Mesendoderm (in vitro differentiated cells): ENCODE results near the gene TSACC.

ENCODE experiments used
- DNase-seq: peaks from one replicate; pipeline ENCODE4 v3.0.0; 2013
- H2AK5ac ChIP-seq: 2 replicates; pipeline ENCODE4 v1.6.1; 2013; ENCODE audit warnings: low read length, inconsistent platforms
- H2BK120ac ChIP-seq: 2 replicates; pipeline ENCODE4 v1.6.1; 2013; ENCODE audit warnings: low read depth, mild to moderate bottlenecking, low read length, moderate library complexity, mixed read lengths
- H2BK15ac ChIP-seq: replicated peaks from 2 replicates; pipeline ENCODE4 v1.6.1; 2013; ENCODE audit warnings: low read depth, mild to moderate bottlenecking, moderate library complexity
- H2BK5ac ChIP-seq: 2 replicates; pipeline ENCODE4 v1.6.1; 2013; ENCODE audit warnings: low read length, inconsistent platforms
- H3K18ac ChIP-seq: 2 replicates; pipeline ENCODE4 v1.6.1; 2013; ENCODE audit warnings: mild to moderate bottlenecking, low read length, mixed read lengths
- H3K23ac ChIP-seq: one replicate; pipeline ENCODE4 v1.6.1; 2013; ENCODE audit warnings: low read length
- H3K27ac ChIP-seq: 2 replicates; pipeline ENCODE4 v1.5.1; 2013; ENCODE audit warnings: low read depth, mild to moderate bottlenecking, inconsistent platforms, low read length, moderate library complexity
- H3K27me3 ChIP-seq: 2 replicates; pipeline ENCODE4 v1.6.1; 2013; ENCODE audit warnings: low read length, control low read depth, mild to moderate bottlenecking, inconsistent platforms; ENCODE audit not compliant: insufficient read depth, poor library complexity
- H3K36me3 ChIP-seq: 2 replicates; pipeline ENCODE4 v1.6.1; 2013; ENCODE audit warnings: low read length, inconsistent platforms; ENCODE audit not compliant: control insufficient read depth, insufficient read depth
- H3K4ac ChIP-seq: one replicate; pipeline ENCODE4 v1.6.1; 2013; ENCODE audit warnings: low read depth, mild to moderate bottlenecking, low read length, moderate library complexity
- H3K4me1 ChIP-seq: 2 replicates; pipeline ENCODE4 v1.6.1; 2013; ENCODE audit warnings: low read depth, low read length, inconsistent platforms; ENCODE audit not compliant: control insufficient read depth
- H3K4me2 ChIP-seq: 2 replicates; pipeline ENCODE4 v1.6.1; 2013; ENCODE audit warnings: low read length
- H3K4me3 ChIP-seq: 2 replicates; pipeline ENCODE4 v1.5.1; 2013; ENCODE audit warnings: mild to moderate bottlenecking, low read length
- H3K56ac ChIP-seq: one replicate; pipeline ENCODE4 v1.6.1; 2013; ENCODE audit warnings: low read length
- H3K79me1 ChIP-seq: 2 replicates; pipeline ENCODE4 v1.6.1; 2013; ENCODE audit warnings: low read length, inconsistent platforms
- H3K79me2 ChIP-seq: 2 replicates; pipeline ENCODE4 v1.6.1; 2013; ENCODE audit warnings: mild to moderate bottlenecking, low read length; ENCODE audit not compliant: control insufficient read depth, insufficient read depth
- H3K9ac ChIP-seq: 2 replicates; pipeline ENCODE4 v1.6.1; 2013; ENCODE audit warnings: low read length, inconsistent platforms
- H4K5ac ChIP-seq: one replicate; pipeline ENCODE4 v1.6.1; 2013; ENCODE audit warnings: low read length
- H4K8ac ChIP-seq: one replicate; pipeline ENCODE4 v1.6.1; 2013; ENCODE audit warnings: low read depth, mild to moderate bottlenecking, control low read depth, low read length, moderate library complexity
- WGBS: extraction: QIAGEN DNeasy Blood & Tissue Kit; methylation state at CpG from one replicate; pipeline ENCODE4 v1.1.7; 2013; ENCODE audit warnings: low lambda C conversion rate, missing lambda C conversion rate; ENCODE audit not compliant: insufficient coverage; ENCODE audit errors: extremely low coverage; 5-methylcytosine and 5-hydroxymethylcytosine counted together

The TSACC gene

DNA sequence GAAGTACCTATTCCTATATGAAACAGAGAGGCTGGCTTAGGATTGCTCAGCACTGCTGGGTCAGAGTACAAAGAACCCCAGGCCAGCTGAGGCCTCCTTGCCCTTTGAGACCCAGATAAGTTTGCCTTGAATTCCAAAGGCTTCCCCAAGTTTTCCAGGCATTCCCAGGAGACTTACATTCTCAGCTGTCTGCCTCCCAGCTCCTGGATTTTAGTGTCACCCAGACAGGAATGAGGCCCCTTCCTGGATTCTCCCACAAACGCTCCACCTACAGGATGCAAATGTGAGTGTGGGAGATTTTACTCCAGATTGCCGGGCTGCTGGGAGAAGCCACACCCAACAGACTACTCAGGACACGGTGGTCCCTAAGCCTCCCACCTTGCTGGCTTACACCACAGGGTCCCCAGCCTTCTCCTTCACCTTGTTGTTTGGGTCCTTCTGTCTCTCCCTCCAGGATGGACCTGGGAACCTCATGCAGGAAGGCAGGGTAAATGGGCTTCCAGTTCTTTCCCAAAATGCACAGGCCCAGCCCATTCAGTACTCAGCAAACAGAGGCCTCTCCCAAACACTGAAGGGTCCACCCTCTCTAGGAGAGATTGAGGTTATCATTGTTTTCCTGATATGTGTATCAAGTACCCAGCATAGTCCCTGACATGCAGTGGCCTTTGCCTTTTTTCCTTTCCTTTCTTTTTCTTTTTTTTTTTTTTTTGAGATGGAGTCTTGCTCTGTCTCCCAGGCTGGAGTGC lies 41.3 kb downstream of the TSACC start:
- H3K9ac ChIP-seq, result no peak overlapping the region
- H3K23ac ChIP-seq, result no peak overlapping the region
- no peak overlapping the region for H3K4me3 ChIP-seq
- whole genome bisulfite sequencing, result no CpG with 5 or more reads among the region's 3 CpGs
- no peak overlapping the region for H3K18ac ChIP-seq
- H3K27me3 ChIP-seq, result no peaks in the 10 kb centered on the region
- peak; percentile 91 for DNase-seq
- H2BK15ac ChIP-seq, result no peak overlapping the region
- H3K4me2 ChIP-seq, result no peak overlapping the region
- peak overlapping the region; percentile 65 for H3K56ac ChIP-seq
- H3K4me1 ChIP-seq, result peaks cover 2% of the 10 kb centered on the region
- no peak overlapping the region for H4K8ac ChIP-seq
- no peak overlapping the region for H2AK5ac ChIP-seq
- H3K4ac ChIP-seq, result no peak overlapping the region
- H4K5ac ChIP-seq, result no peak overlapping the region
- H2BK120ac ChIP-seq, result no peak overlapping the region
- no peaks in the 10 kb centered on the region for H3K79me1 ChIP-seq
- no peaks in the 10 kb centered on the region for H3K79me2 ChIP-seq
- H3K36me3 ChIP-seq, result no peaks in the 10 kb centered on the region
- H3K27ac ChIP-seq, result no peak overlapping the region
- no peak overlapping the region for H2BK5ac ChIP-seq

DNA sequence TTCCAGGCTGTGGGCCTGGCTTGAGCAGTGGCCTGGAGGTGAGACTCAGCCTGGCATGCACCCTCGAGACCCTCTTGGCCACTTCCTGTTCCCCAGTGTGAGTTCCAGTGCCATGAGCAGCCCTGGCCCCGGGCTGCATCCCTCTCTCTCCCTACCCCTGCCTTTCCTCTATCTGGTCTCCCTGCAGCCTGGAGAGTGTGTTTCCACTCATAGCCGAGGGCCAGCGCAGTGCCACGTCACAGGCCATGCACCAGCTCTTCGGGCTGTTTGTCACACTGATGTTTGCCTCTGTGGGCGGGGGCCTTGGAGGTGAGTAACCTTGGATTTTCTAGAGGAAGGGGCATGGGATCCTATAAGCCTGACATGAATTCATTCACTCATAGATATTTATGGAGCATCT lies 44.2 kb downstream of the TSACC start:
- H2AK5ac ChIP-seq, result no peak overlapping the region
- H3K4ac ChIP-seq, result no peak overlapping the region
- no peak overlapping the region for H3K56ac ChIP-seq
- no peak overlapping the region for H3K18ac ChIP-seq
- DNase-seq, result no peak
- H3K27me3 ChIP-seq, result no peaks in the 10 kb centered on the region
- no peaks in the 10 kb centered on the region for H3K79me1 ChIP-seq
- no peak overlapping the region for H4K8ac ChIP-seq
- H3K79me2 ChIP-seq, result no peaks in the 10 kb centered on the region
- H3K9ac ChIP-seq, result no peak overlapping the region
- H3K4me1 ChIP-seq, result peaks cover 7% of the 10 kb centered on the region
- H2BK5ac ChIP-seq, result no peak overlapping the region
- no peak overlapping the region for H3K27ac ChIP-seq
- H2BK120ac ChIP-seq, result no peak overlapping the region
- WGBS, result no CpG with 5 or more reads among the region's 7 CpGs
- no peak overlapping the region for H2BK15ac ChIP-seq
- no peak overlapping the region for H4K5ac ChIP-seq
- no peak overlapping the region for H3K4me3 ChIP-seq
- no peaks in the 10 kb centered on the region for H3K36me3 ChIP-seq
- no peak overlapping the region for H3K23ac ChIP-seq
- no peak overlapping the region for H3K4me2 ChIP-seq

DNA sequence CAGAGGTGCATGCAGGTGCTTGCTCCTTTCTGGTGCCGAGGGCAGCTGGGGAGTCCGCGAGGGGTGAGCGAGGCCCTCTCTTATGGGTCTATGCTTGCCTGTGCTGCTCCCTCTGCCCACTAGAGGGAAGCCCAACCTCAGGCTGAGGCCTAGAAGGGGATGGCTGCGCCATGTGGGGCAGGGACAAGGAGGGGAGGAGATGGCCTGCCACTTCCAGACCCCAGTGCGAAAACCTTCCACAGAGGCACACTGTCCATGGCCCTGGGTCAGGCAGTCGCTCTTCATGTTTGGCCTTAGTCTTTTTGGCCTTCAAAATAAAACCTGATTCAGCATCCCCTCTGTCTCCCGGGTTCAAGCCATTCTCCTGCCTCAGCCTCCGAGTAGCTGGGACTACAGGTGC lies 44.7 kb downstream of the TSACC start:
- no peaks in the 10 kb centered on the region for H3K27me3 ChIP-seq
- WGBS, result no CpG with 5 or more reads among the region's 9 CpGs
- no peak overlapping the region for H3K4me2 ChIP-seq
- no peak overlapping the region for H3K4me3 ChIP-seq
- no peak overlapping the region for H3K18ac ChIP-seq
- no peak overlapping the region for H2BK5ac ChIP-seq
- no peak overlapping the region for H3K23ac ChIP-seq
- no peak overlapping the region for H4K8ac ChIP-seq
- no peaks in the 10 kb centered on the region for H3K36me3 ChIP-seq
- H4K5ac ChIP-seq, result no peak overlapping the region
- no peak overlapping the region for H2BK15ac ChIP-seq
- no peak overlapping the region for H3K4ac ChIP-seq
- no peak overlapping the region for H2BK120ac ChIP-seq
- no peak overlapping the region for H3K9ac ChIP-seq
- peaks cover 7% of the 10 kb centered on the region for H3K4me1 ChIP-seq
- DNase-seq, result peak; percentile 88
- H3K79me2 ChIP-seq, result no peaks in the 10 kb centered on the region
- H3K56ac ChIP-seq, result no peak overlapping the region
- H3K79me1 ChIP-seq, result no peaks in the 10 kb centered on the region
- H3K27ac ChIP-seq, result no peak overlapping the region
- no peak overlapping the region for H2AK5ac ChIP-seq

DNA sequence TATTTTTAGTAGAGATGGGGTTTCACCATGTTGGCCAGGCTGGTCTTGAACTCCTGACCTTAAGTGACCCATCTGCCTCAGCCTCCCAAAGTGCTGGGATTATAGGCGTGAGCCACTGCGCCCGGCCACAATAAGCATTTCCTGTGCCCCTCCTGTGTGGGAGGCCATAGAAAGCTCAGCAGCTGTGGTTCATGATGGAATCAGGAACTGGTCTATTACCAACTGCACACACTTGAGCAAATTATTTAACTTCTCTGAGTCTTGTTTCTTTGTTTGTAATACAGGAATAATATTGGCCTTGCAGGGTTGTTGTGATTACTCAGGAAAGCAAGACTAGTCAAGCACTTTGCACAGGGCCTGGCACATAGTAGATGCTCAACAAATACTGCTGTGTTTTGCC lies 45.7 kb downstream of the TSACC start:
- Histone ChIP-seq H3K56ac (no peak overlapping the region), H2BK120ac (no peak overlapping the region), H3K4me2 (no peak overlapping the region), H4K8ac (no peak overlapping the region), H3K79me2 (no peaks in the 10 kb centered on the region), H3K79me1 (no peaks in the 10 kb centered on the region), H3K23ac (no peak overlapping the region), H3K18ac (no peak overlapping the region), H3K9ac (no peak overlapping the region), H2BK5ac (no peak overlapping the region), H3K4me1 (peaks cover 5% of the 10 kb centered on the region), H3K27ac (no peak overlapping the region), H3K36me3 (no peaks in the 10 kb centered on the region), H4K5ac (no peak overlapping the region), H3K4me3 (no peak overlapping the region), H2AK5ac (no peak overlapping the region), H3K4ac (no peak overlapping the region), H2BK15ac (no peak overlapping the region), H3K27me3 (no peaks in the 10 kb centered on the region)
- DNase-seq, result no peak
- WGBS, result no CpG with 5 or more reads among the region's 3 CpGs

DNA sequence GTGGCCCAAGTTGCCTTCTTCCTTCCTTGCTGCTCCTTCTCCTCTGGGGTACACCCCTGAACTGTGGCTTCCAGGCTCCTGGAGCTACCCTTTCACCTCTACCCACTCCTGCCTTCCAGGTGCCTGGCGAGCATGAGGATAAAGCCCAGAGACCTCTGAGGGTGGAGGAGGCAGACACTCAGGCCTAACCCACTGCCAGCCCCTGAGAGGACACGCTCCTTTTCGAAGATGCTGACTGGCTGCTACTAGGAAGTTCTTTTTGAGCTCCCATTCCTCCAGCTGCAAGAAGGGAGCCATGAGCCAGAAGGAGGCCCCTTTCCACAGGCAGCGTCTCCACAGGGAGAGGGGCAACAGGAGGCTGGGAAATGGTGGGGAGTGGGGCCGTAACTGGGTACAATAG lies 46.3 kb downstream of the TSACC start:
- Histone ChIP-seq H3K36me3 (no peaks in the 10 kb centered on the region), H2BK5ac (no peak overlapping the region), H3K18ac (no peak overlapping the region), H3K23ac (no peak overlapping the region), H3K4ac (no peak overlapping the region), H3K56ac (no peak overlapping the region), H2BK120ac (no peak overlapping the region), H2AK5ac (no peak overlapping the region), H2BK15ac (no peak overlapping the region), H3K4me2 (no peak overlapping the region), H3K4me1 (peaks cover 5% of the 10 kb centered on the region), H3K4me3 (no peak overlapping the region), H4K5ac (no peak overlapping the region), H3K27me3 (no peaks in the 10 kb centered on the region), H3K9ac (no peak overlapping the region), H3K79me1 (no peaks in the 10 kb centered on the region), H3K79me2 (no peaks in the 10 kb centered on the region), H4K8ac (no peak overlapping the region), H3K27ac (no peak overlapping the region)
- WGBS, result no CpG with 5 or more reads among the region's 5 CpGs
- DNase-seq, result no peak

DNA sequence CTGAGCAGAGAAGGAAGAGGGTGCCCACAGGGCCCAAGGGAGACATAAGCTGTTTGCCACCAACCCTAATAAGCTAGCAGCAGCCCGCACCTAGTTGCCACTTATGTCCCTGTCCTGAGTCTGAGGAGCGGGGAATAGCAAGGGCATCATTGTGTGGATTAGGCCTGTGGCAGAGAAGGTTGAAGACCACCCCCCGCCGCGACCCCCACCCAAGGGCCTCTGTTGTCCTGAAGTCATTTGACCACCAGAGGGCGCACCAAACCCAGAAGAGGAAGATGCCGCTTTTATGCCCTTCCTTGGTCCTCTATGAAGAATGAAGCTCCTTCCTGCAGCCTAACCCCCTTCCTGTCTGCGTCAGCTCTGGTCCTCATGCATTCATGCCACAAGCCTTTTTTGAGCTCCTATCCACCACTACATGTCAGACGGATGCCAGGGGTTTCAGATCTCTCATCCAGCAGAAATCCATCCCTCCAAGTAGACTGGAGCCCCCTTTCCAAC lies 47.3 kb downstream of the TSACC start:
- Histone ChIP-seq H2BK5ac (no peak overlapping the region), H3K27ac (no peak overlapping the region), H2BK15ac (no peak overlapping the region), H2AK5ac (peak overlapping the region; percentile 23), H3K79me2 (no peaks in the 10 kb centered on the region), H3K4me3 (no peak overlapping the region), H3K79me1 (no peaks in the 10 kb centered on the region), H3K27me3 (no peaks in the 10 kb centered on the region), H3K18ac (no peak overlapping the region), H4K8ac (no peak overlapping the region), H3K56ac (peak overlapping the region; percentile 1), H4K5ac (no peak overlapping the region), H3K23ac (no peak overlapping the region), H3K4ac (no peak overlapping the region), H3K4me2 (no peak overlapping the region), H3K9ac (peak overlapping the region; percentile 8), H2BK120ac (no peak overlapping the region), H3K4me1 (peaks cover 9% of the 10 kb centered on the region), H3K36me3 (no peaks in the 10 kb centered on the region)
- peak; percentile 78 for DNase-seq
- WGBS, result no CpG with 5 or more reads among the region's 9 CpGs
